Right forelimb (tissue), 1 donor: ENCODE data around the gene S100A14.
"Not testable (repeated sequence)": the region's sequence is repeated elsewhere in the genome, so short reads cannot be mapped to it uniquely, and the experiment has no call there.

Experiments used
- DNase-seq: peaks from one replicate; pipeline ENCODE4 v3.0.0-alpha.2; 2018

The S100A14 gene

DNA sequence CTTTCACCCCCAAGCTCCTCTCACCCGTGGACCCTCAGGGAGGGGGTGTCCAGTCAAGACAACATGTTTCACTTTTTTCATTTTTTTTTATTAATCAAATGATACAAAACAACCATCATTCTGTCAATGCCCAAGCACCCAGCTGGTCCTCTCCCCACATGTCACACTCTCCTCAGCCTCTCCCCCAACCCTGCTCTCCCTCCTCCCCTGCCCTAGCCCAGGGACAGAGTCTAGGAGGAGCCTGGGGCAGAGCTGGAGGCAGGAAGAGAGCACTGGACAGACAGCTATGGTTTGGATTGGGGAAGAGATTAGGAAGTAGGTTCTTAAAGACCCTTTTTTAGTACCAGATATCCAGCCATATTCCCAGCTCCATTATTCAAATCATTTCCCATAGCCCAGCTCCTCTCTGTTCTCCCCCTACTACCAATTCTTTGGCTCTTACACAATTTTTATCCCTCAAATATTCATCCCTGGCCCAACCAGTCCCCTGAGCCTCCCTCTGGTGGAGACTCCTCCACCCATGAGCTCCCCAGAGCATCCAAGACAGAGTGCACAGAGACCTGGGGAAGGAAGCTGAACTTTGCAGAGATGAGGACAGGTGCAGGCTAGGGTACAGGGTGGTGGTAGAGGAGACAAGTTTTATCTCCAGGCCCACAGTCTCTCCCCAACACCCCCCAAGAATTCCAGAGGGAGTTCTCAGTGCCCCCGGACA is 1.8 kb downstream of the S100A14 start:
- no peak for DNase-seq

DNA sequence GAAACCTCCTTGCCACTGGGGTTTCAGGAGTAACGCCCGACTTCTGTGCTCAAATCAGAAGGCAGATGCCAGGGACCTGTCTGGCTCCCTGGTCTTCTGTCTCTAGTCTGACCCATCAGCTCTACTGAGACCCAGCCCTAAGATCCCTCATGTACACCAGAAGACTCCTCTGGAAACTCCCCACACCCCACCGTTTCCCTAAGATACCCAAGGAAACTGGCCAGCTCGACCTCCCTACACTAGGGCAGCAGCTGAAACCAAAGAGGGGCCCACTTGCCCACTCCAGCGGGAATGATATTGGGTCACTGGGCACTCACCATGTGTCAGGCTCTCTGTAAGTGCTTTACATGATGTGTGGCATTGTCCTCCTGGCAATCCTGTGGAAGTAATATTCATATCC is 2.7 kb downstream of the S100A14 start:
- peak; percentile 41 for DNase-seq

GRCh38 chr1:153612755-153613331 is 3.3 kb downstream of the S100A14 start, which contains the start of gene S100A16:
TSS of gene S100A16 (minus strand) at chr1:153613137. CDS start at chr1:153608151, 4,986 bp downstream.
- DNase-seq, result peak; percentile 62

DNA sequence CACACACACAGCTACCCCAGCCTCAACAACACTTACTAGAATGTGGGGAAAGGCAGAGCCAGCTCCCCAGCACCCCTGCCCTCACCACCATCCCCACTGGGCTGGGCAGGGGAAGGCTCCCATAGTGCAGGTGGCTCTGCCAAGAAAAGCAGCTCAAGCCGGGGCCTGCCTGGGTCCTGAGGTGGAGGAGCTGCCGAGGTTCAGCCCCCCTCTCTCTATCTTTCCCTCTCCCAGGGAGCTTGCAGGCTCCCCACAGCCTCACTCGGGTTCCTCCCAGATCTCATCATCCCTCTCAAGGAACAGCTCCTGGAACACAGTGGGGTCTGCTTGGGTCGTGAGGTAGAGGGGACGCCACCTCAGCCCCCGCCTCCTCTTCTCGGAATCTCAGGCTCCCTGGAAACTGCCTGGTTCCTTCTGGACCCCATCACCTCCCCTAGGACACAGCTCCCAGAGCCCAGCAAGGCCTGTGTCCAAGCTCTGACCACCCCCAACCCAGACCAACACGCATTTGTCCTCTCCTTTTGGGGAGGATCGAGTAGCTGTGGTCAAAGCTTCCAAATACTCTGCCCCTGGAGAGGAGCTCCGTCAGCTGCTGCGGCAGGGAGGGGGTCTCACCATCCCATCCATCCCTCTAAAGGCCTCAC is 3.9 kb downstream of the S100A14 start:
- peak; percentile 51 for DNase-seq

- DNase-seq, result no peak
Observed at GRCh38 chr1:153611356-153611755, 4.8 kb downstream of the S100A14 start.

DNA sequence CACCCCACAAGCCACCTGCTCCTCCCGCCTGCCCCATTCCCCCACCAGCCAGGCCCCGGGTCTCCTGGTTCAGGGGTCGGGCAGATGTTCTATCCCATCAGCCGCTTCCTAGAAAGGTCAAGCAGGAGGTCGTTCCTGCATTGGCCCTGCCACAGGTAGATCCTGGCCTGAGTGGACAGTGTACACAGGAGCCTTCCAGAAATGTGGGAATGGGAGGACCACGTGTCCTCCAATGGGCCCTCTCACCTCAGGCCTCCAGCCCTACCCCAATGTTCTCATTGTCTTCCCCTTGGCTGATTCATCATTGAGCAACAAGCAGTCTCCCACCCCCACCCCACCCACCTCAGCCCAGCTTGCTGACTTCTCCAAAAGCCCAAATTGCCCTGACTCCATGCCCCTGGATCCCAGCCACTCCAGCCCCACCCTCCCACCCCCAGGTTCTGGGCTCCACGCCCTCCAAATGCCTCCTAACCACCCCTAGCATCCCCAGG is 5.3 kb downstream of the S100A14 start:
- DNase-seq, result no peak

DNA sequence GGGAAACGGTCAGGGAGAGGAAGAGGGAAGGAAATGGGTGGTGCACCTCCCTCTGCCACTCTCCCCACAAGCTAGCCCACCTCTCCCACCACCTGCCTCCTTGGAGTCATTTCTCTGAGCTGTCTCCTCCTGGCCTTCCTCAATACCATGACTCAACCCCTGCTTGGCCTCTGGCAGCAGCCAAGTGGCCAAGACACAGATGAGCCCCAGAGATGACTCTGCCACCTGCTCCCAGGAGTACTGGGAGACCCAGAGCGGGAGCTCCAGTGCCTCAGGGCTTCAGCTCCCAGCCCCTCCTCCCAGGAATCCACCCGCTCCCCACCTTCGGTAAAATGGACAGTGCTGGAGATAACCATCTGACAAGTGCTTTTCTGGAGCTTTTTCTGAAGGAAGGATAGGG is 5.8 kb downstream of the S100A14 start:
- no peak for DNase-seq

DNA sequence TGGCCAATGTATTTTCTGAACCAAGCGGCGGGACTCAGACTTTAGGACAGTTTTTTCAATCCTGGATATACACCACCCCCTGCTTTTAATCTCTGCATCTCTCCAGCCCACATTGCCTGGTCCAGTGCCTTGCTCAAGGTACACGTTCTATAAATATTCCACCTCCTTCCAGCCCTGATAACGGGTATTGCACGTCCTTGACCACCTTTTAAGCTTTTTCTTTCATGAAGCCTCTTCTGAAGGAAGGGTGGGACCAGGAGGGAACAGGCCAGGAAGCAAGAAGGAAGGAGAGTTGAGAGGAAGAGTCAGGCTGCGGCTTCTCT is 6.6 kb downstream of the S100A14 start:
- DNase-seq, result no peak

DNA sequence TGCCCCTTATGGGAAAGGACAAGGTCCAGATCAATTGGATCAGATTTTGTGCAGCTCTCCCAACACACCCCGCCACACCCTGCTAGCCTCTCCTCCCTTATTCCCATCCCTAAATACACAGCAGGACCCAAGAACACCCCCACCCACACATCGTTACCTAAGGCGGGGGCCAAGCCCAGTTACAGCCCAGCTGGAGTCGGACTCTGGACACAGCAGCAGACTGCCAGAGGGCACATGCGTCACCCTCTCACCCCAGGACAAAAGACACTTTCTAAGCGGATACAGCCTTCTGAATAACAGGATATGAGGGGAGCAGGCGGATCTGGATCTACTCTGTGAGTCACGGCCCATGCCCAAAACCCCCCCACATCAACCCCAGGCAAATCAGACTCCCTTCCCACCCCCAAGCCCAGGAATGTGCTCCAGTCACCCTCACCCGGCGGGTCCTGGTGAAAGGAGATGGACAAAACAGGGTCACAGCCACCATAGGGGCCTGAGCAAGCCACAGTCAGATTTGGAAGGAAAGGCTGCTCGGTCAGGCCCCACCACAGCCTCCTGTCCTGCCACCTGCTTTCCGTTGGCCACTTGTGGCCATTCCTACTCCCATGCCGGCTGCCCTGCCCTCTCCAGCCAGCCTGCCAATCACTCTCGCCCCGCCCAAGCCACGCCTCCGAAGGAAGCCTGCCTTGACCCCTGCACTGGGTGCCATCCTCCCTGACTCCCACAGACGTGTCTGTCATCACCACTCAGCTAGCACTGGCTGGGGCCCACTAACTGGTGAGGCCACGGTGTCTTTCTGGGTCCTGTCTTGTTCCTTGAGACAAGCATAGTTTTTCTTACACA is 7.2 kb downstream of the S100A14 start:
- no peak for DNase-seq

GRCh38 chr1:153608089-153608682 is 7.9 kb downstream of the S100A14 start:
- DNase-seq, result no peak

DNA sequence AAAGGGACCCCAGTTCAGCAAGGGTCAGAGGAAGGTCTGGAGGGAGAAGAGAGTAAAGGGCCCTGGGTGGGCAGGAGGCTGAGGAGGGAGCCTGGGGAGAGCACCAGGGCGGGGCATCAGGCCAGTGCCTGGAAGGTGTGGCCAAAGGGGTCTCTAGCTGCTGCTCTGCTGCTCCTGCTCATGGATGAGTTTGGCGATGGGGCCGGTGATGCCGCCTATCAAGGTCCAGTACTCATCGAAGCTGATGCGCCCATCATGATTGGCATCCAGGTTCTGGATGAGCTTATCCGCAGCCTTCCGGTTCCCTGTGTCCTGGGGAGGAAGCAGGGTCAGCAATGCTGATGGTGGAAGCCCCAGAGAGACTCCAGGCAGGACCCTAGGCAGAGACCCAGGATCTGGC is 8.7 kb downstream of the S100A14 start:
- DNase-seq, result no peak

DNA sequence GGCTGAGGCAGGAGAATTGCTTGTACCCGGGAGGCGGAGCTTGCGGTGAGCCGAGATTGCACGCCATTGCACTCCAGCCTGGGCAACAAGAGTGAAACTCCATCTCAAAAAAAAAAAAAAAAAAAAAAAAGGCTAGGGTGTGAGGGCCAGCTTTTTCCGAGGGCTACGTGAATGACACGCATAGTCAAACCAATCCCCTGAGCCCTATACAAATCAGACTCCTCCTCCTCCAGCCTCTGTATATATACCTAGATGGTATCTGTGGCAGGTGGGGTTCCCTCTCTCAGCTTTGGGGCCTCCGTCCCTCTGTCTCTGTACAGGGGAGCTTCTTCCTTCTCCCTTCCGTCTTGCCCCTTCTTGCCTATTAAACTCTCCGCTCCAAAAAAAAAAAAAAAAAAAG is 9.9 kb downstream of the S100A14 start:
- no peak for DNase-seq

DNA sequence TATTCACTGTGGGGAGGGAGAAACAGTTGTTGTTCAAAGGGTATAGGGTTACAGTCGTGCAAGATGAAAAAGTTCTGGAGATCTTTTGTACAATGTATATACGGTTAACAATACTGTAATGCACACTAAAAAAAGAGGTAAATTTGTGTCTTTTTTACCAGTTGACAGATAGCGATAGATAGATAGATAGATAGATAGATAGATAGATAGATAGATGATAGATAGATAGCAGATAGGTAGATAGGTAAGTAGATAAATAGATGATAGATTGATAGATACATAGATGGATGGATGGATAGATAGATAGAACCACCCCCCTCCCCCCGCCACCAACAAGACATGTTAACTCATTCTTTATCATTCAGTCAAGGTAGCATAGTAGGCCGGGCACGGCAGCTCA is 13.4 kb downstream of the S100A14 start:
- no peak for DNase-seq

DNA sequence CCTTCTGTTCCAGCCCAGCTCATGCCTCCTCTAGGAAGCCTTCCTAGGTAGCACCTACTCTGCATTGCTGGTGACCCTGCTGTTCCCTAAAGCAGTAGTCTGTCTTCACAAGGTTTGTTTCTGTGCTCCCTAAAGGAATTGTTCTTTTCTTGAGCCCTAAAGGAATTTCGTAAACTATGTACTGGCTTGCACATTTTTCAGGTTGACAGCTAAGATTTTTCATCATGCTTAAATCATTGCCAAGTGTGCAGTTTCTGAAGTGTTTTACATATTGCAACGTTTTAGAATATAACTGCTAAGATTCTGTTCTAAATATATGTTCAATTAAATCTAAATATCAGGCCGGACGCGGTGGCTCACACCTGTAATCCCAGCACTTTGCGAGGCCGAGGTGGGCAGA is 16.3 kb downstream of the S100A14 start:
- DNase-seq, result no peak

- DNase-seq, result no peak
Observed at GRCh38 chr1:153598309-153599172, 17.6 kb downstream of the S100A14 start.

DNA sequence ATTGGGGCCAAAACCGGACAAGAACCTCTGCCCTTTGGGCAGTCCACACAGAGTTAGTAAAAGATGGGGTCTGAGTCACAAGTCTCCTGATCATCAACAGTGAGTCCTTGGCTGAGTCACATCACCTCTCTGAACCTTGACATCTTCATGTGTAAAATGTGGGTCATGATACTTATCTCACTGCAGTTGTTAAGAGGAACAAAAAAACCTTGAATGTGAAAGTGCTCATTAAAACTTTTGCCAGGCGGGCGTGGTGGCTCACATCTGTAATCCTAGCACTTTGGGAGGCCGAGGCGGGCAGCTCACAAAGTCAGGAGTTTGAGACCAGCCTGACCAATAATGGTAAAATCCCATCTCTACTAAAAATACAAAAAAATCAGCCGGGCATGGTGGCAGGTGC is 18.9 kb downstream of the S100A14 start:
- no peak for DNase-seq

DNA sequence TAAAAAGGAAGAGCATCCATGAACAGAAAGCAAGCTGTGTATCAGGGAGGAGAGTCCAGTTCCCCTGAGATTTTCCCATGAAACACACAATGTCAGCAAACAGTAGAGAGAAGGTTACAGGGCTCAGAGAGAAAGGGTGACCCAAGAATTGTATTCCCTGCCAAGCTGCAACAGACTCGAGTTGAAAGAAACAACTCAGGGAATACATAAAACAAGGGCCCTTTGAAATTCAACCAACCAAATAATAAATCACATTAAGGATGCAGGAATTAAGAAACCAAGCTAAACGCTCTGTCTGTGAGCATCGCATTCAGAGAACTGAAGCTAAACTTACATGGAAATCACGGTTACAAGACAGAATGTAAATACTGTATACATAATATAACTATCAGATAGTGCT is 23.4 kb downstream of the S100A14 start:
- no peak for DNase-seq

GRCh38 chr1:153588482-153588881 is 27.6 kb downstream of the S100A14 start:
- no peak for DNase-seq

DNA sequence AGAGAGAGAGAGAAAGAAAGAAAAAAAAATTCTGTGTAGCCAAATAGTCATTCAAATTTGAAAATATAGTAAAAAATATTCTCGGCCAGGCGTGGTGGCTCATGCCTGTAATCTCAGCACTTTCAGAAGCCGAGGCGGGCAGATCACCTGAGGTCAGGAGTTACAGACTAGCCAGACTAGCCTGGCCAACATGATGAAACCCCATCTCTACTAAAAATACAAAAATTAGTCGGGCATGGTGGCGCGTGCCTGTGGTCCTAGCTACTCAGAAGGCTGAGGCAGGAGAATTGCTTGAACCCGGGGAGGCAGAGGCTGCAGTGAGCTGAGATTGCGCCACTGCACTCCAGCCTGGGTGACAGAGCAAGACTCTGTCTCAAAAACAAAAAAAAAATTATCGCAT is 28.1 kb downstream of the S100A14 start:
- not testable (repeated sequence) for DNase-seq

GRCh38 chr1:153587314-153587713 is 28.8 kb downstream of the S100A14 start:
- no peak for DNase-seq

DNA sequence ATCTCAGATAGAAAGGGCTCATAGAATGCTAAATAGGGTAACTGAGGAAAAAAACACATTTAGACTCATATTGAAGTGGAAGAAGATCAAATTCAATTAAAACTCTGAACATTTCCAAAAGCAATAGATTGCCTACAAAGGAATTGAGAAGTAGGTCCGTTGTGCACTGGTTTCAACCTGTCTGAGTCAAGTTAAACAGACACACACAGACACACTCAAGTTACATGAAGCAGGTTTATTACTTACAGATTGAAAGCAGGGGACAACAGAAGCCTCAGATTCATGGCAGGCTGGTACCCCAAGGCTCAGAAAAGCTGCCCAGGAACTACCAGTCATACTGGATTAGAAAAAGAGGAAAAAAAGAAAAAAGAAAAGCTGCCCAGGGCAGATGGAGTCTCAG is 29.8 kb downstream of the S100A14 start:
- no peak for DNase-seq

GRCh38 chr1:153585006-153585405 is 31.1 kb downstream of the S100A14 start:
- DNase-seq, result no peak
